NCI-H460 (cell line): ENCODE measurements around the gene CACNA1S. TPM values are rescaled to one million over a fixed set of nuclear protein-coding genes. Genes with fewer than 3 reads are reported as not detected.
A peak's percentile ranks its signal among the peaks of the same experiment; 100 is the strongest.

Experiments used
- DNase-seq: peaks from one replicate; pipeline ENCODE4 v3.0.0-alpha.2; 2016; ENCODE audit warnings: low read depth; ENCODE audit errors: extremely low read depth
- total RNA-seq: library from RNA; depleted of rRNA; stranded (reverse); fragments of >200 nt; shearing (Covaris generic); gene quantifications from 2 replicates; pipeline ENCODE4 v1.2.3, GENCODE V29; 2014

CACNA1S gene
- total RNA-seq, 1 experiment from 2014 or later: not detected

DNA sequence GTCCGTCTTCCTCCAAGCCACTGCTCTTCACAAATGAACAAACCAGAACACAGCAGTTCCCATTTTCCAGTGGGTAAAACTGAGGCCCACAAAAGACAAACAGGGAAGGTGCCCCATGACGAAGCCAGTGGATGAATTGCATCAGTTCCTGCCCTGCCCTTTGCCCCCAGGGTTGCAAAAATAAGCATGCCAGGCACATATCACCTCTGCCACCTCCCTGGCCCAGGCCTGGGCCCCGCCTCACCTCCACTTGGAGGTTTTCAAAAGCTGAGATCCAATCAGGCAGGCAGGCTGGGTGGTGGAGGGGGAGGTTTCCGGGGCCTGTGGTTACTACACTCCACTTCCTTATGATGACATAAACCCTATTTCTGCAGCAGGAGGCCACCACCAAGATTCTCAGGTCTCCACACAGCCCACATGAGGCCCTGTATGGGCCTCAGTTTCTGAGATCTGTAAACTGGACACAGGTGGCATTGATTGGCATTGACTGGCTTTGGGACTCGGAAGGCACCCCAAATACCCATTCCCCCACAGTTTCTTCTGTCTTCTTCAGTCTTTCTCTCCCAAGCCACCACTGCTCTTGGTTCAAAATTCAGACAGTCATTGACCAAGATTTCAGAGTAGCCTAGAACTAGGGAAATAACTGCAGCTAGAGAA is 92.8 kb downstream of the CACNA1S start:
- DNase-seq: peak; percentile 9

DNA sequence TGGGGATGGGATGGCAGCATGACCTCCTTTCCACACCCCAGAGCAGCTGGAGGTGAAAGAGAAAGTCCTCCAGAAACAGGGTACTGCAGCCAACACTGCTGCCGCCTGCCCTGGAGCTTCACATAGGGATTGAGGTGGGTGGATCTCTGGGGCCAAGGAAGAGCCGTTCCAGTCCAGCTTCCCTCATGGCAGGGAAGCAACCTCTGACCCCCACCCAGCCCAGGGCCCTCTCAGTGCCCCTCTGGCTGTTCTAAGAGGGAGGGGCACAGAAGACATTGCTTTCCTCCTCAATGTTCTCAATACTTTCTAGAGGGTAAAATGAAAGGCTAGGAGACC is 94.4 kb downstream of the CACNA1S start:
- DNase-seq: no peak

DNA sequence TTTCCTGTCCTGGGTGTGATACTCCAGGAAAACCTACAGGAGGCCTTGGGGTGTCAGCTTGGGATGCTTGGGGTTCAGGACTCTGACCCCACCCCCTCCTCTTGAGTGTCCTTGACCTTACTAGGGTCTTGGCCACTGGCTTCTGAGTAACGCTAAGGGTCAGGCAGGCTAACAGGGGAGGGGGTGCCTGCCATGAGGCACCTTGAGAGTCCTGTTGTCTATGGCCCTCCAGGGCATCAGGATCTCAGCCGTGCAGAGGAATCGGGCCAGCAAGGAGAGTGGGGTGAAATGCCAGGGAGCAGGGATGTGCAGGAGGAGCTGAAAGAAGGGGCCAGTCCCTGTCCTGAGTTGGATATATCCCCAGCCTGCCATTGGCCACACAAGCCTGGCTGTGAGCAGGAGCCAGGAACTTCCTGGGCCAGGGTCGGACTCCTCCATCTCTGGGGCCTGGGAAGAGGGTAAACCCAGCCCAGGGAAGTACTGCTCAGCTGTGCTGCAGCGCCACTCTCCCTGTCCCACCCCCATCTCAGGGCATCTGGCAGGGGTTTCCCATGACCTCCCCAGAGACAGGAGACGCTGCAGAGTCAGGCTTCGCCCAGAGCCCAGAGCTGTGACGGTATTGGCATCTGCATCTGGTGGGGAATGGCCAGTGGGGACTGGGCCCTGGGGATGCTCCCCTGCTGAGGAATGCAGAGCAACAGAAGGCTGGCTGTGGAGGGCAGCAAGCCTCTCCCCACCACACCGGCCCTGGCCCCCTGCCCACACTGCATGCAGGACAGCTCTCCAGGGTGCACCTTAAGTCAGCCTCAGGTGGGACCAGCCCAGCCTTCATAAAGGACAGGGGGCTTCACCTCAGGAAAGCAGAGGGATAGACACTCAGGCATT is 95.0 kb downstream of the CACNA1S start:
- DNase-seq: no peak

DNA sequence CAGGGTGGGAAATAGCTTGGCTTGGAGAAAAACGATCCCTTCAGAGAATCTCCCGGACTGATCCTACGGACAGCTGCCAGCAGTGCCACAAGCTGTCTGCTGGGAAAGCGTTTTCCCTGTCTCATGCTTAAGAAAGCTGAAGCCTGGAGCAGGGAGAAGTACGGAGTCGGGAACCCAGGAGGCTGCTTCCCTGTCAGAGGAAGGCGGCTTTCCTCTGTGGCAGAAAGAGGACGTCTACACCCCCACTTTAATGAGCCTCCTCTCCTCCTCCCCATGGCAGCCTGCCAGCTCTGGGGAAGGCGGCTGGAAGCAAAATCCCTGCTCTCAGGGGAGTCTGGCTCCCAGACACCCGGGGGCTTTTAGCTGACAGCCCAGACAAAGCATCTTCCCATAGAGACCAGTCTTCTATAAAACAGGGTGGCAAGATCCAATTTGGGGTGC is 96.0 kb downstream of the CACNA1S start:
- DNase-seq: no peak

DNA sequence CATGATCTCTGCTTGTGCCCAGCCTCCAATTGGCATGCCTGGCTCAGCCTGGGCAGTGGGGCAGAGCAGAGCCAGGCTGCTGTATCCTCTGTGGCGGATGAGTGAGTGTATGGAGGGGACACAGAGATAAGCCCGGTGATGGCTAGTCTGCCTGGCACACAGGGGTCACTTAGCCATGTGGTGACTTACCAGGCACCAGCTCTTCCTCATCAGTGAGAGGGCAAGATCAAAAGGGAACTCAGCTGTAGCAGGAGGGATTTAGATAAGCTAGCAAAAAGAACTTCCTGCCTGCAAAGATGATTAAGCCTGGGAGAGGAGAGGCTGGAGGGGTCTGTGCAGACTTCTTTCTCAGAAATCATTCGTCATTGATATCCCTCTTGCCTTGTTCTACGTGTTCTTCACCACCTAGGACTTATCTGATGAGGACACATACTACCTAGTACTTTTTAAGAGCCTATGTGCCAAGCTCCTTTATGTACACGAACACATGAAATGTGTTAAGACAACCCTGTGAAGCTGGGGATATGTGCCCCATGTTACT is 96.6 kb downstream of the CACNA1S start:
- no peak for DNase-seq

DNA sequence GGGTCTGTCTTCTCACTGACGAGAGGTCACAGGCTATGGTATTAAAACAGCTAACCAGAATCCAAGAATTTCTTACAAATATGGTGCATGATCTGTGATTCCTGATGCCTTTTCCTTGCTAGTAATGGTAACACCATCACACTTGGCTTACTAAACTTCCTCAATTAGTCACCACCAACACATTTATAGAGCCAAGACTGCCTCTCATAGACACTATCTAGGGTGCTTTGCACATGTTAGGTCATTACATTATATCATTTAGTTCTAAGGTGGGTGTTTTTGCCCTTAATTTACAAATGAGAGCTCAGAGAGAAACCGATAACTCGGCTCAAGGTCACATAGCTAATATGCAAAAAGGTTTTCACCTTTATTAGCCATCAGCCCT is 97.4 kb downstream of the CACNA1S start:
- no peak for DNase-seq

DNA sequence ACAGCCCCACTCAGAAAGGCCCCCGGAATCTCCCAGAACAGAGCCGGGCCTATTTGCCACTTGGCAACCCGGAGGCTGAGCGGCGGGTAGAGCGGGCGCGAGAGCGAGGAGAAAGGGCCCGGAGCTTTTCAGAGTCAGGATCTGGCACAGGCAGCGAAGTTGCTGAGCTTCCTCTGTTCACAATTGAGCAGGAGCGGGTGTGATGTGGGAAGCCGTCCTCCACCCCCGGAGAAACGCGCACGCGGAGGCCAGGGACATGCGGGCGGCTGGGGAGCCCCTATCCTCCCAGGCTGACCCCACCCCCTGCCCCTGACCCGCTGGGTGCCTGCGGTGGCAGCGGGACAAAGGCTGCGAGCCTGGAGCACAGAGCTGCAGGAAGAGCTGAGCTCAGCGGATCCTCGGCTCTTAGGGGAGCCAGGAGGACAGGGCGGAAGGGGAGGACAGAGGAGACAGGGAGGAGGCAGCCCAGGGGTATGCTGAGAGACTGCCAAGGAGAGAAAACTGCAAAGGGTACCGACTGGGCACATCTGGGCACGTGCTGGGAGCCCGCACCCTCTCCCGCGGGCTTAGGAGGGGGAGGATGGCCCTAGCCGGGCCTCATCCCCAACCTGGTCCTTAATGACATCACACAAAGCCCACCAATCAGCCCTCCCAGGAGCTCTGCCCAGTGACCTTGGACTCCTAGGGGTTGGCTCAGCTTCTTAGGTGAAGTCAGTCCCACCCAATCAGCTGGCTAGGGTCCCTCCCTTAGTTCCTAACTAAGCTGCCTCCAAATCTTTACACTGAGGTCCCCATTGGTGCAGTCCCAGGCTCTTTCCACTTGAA is 98.0 kb downstream of the CACNA1S start:
- DNase-seq: no peak

DNA sequence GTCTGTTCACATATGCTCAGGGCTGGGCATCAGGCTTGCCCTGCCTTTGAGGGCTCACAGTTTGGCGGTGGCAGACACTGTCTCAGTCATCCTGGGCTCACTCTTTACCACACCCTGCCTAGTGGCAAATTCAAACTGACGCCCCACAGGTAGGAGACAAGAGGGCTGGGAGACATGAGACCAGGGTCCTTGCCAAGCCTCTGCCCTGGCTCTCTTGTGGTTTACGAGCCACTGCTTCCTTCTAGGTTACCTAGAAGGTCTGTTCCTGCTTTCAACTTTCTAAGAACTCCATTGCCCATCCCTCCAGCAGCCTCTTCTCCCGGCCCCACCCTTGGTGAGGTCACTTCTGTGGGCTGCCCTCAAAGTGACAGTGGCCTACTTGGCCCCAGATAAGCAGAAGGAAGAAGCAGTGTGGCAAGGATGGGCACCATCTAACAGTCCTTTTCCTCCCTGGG is 99.2 kb downstream of the CACNA1S start:
- DNase-seq: no peak

DNA sequence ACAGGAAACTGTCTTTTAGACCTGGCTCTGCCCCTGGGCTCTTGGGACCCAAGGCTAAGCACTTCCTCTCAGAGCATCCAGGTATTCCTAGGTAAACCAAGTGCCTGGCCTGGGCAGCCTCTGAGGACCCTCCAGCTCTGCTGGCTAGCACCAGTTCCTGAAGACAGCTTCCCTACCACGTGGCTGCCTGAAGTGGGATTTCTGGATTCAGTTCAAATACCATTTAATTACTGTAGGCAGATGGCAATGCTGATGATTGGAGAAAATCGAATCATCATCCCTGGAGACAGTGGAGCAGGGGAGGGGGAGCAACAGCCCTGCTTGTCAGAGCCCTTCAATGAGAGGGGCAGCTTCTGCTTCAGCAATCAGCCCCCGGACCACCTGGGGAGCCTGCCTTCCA is 100.6 kb downstream of the CACNA1S start:
- DNase-seq: no peak

DNA sequence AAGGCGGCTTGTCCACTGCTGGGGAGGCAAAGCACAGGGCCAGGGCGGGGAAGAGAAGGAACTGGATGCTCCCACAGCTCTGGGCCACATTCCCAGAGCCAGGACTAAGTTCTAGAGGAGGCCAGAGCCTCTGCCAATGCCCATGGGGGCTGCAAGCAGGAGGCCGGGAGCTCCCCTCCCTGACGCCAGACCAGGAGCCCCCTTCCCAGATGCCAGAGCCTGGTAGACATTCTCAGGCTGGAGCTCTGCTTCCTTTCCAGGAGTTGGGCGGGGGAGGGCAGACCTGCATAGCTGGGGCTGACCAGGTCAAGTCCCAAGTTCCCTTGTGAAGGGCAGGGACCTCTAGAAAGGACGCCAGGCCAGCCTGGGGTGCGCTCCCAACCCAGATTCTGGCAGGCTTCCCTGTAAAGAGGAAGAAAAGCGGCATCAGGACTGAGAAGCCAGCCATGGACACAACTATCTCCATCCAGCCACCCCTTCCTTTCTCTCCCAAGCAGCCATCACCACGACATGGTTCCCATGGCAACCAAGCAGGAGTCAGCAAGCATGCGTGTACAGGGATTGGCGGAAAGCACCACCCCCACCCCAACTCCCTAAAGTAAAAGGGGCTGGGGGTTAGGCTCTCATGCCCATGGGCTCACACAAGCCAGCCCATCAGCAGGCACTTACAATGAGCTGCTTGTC is 102.1 kb downstream of the CACNA1S start:
- no peak for DNase-seq

DNA sequence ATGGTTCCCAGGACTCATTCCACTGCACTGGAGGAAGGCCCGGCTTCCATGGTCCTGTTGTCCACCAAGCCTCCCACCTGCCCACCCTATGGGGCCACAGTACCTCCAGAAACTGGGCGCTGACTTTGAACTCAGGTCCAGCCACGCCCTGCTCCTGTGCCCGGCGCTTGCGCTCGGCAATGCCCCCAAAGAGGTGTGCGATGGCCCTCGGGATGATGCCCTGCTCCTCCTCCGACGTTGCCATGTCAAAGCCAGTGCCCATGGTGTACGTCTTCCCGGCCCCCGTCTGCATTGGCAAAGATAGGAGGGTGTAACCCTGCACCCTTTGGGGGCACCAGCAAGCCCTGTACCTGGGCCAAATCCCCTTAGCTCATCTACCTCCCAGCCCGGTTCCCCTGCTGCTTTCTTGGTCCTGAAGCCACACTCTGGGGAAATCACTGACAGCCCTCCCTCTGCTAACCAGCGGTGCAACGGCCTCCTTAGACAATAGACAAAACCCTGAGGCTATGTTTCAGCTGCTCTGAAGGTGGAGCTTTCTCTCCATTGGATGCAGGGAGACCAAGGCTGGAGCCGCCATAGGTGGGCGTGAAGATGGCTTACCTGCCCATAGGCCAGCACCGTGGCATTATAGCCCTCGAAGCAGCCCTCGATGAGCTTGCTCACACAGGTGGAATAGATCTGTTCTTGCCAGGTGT is 103.4 kb downstream of the CACNA1S start:
- DNase-seq: no peak

DNA sequence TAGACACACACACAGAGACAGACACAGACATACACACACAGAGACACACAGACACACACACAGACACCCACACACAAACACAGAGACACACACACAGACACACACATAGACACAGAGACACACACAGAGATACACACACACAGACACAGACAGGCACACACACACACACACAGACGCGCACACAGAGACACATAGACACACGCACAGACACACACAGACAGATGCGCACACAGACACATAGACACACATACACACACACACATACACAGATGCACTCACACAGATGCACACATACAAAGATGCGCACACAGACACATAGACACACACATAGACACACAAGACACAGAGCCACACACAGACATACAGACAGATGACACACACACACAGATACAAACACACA is 104.7 kb downstream of the CACNA1S start:
- DNase-seq: no peak

DNA sequence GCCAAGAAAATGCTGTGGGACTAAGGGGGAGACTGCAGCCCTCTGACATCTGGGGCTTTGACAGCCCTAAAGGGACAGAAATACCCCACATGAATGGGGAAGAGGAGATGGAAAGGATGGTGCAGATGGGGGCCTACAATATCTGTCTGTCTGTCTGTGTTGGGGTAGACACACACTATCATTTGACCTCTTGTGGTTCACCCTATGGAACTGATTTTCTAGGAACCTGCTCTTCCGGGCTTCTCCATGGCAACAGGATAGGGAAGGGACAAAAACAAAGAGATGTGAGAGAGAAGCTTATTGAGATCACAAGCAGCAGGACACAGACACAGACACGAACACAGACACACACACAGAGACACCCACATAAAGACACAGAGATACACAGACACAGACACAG is 105.8 kb downstream of the CACNA1S start:
- DNase-seq: no peak

DNA sequence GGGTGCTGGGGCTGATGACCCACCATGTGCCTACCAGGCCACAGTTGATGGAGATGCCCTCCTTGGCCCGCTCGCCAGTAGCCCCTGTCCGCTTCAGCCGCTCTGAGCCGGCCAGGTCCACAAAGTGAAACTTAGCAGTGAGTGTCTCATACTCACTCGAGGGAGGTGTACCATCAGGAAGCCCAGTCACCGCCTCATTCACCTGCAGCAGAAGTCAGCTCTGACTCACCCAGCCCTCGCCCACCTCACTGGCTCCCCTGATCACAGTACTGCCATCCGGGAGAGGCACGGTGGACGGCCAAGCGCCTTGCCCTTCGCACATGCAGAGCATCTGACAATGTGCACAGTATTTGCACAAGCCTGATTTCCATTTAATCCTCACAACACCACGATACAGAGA is 107.5 kb downstream of the CACNA1S start:
- DNase-seq: no peak

DNA sequence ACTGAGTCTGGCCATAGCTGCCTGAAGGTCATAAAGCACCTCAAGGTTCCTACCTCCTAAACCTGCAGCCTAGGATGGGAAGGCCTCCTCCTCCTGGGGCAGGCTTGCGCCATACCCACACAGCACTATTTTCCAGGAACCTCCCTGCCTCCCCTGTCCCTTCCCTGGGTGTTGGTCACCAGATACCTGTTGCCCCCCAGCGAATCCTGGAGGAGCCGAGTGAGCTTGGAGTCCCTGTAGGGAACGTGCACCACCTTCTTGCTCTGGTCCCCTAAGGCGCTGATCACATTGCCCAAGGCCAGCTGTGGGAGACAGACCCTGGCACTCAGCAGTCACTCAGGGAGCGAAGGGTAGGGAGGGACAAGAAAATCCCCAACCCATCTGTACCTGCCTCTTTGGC is 108.1 kb downstream of the CACNA1S start:
- no peak for DNase-seq

DNA sequence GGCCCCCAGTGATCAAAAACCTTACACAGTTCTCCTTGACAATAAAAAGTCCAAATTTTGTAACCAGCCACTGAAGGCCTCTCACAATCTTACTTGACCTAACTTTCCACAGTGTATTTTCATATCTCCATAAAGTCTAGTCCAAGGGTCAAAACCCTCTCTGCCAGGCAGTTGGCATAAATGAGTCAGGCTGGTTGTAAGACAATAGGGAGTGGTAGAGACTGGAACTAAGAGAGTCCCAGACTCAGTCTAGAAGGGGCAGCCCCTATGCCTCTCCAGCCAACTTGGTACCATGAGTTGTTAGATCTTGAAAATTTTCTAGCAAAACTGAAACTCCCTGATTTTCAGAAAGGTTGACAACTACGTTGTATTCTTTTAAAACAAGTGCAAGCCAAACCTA is 109.7 kb downstream of the CACNA1S start:
- DNase-seq: no peak

DNA sequence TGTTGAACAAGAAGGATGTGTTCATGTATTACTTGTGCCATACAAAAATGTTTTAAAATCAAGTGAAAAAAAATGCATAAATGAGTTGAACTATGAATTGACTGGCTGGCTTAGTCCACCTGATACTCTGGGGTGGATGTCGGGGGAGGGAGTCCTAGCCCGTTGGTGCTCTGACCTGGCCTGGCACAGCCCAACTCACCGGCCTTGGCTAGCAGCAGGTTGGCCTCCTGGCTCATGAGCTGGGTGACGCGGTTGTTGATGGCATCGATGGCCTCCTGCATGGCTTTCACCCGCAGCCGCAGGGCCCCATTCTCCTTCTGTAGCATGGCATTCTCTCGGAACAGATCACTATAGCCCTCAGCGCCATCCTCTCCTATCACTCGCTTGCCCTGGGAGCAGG is 110.3 kb downstream of the CACNA1S start:
- DNase-seq: no peak

DNA sequence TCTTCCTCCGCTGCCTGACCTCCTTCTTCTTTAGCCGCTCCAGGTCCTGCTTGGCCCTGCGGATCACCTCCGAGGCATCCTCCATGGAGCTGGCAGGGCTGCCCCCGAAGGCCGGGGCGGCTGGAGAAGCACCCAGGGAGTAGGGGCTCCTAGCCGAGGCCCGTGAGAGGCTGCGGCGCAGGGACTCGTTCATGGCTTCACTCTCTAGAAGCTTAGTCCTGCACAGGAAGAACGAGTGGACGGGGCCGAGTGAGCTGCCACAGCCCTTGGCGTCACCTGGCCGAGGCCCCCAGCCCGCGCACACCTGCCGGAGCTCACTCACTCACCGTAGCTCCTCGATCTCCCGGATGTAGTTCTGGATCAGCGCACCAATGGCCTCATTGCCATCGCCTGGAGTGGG is 111.8 kb downstream of the CACNA1S start:
- no peak for DNase-seq

DNA sequence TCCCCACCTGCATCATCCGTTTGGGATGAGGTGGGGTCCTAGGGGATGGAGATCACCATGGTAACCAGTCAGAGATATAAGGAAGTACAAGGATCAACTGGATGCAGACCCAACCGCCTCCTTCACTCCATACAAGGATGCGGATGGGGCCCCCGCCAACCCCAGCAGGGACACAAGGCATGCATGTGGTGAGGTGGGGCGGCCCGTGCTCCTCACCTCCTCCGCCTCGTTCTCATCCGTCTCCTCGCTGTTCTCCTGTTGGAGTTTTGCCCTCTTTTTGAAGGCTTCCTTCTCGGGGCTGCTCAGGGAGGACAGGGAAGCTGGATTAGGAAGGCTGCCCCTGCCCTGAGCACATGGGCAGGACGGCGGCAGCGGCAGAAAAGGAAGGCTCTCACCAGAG is 112.6 kb downstream of the CACNA1S start:
- DNase-seq: no peak

DNA sequence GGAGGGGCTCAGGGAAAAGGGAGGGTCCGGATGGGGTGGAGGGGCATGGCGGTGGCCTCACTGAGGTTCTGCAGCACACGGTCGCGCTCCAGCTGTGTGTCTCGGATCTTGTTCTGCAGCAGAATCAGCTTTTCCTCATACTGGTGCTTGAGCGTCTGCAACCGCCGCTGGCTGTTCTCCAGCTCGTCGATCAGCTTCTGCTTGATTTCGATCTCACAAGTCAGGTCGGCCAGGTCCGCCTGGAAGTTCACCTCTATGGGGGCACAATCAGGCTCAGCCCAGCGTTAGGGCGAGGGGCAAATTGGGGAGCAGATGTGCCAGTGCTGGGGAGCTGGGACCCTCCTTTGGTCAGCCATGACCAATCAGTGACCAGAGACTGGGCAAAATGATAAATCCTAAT is 113.9 kb downstream of the CACNA1S start:
- no peak for DNase-seq
